Measurements from ENCODE around the gene SPDYE16.
"Not testable (repeated sequence)": the region's sequence is repeated elsewhere in the genome, so short reads cannot be mapped to it uniquely, and the experiment has no call there.

SPDYE16 gene

DNA sequence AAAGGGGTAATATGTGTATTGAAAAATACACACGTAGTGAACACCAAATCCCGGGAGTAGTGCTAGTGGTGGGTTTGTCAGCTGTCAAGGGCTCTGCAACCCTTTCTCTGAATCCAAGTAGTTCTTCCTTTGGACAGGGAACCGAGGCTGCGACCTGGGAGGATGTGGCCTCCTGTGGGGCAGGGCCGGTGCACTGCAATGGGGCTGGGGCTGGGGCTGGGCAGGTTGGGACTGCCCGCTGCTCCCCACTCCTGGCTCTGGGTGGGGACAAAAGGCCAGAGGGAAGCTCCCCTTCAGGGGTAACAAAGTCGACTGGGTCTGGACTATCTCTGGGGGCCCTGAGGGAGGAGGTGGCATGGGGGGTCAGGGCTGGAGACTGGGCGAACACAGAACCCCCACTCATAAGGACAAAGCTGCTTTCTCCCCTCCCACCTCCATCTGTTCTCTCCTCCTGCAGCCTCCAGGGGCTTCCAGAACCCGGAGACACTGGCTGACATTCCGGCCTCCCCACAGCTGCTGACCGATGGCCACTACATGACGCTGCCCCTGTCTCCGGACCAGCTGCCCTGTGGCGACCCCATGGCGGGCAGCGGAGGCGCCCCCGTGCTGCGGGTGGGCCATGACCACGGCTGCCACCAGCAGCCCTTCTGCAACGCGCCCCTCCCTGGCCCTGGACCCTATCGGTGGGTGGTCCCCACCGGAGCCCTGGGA lies 31.7 kb downstream of the SPDYE16 start:
- H3K36me3 ChIP-seq (ENCODE audit: control insufficient read depth in 1 of 2, insufficient read depth in 2 of 2, low read depth in 1 of 2, low read length in 2 of 2): peaks cover 3 to 12% of the 10 kb centered on the region in 2 experiments
- not testable (repeated sequence) for H3K4me2 ChIP-seq (ENCODE audit: low read length, poor library complexity, severe bottlenecking); H3K18ac ChIP-seq (ENCODE audit: low read depth in 1 of 2, low read length in 2 of 2); H2BK5ac ChIP-seq (ENCODE audit: low read depth, low read length, poor library complexity, severe bottlenecking); H3K79me1 ChIP-seq (replicated peaks; ENCODE audit: low read length, poor library complexity, severe bottlenecking); H3K9me3 ChIP-seq (ENCODE audit: control insufficient read depth, low read length); H3K27ac ChIP-seq (ENCODE audit: low read length, poor library complexity, severe bottlenecking); H3K23ac ChIP-seq (ENCODE audit: low read length in 2 of 2); H3K4ac ChIP-seq (ENCODE audit: low read depth in 1 of 2, low read length in 2 of 2); DNase-seq; H2BK120ac ChIP-seq (ENCODE audit: low read depth, low read length); H2BK15ac ChIP-seq (ENCODE audit: low read depth, poor library complexity, severe bottlenecking); H3K14ac ChIP-seq (ENCODE audit: low read length in 2 of 2); H4K8ac ChIP-seq (ENCODE audit: low read length); H4K91ac ChIP-seq (ENCODE audit: low read length); H2AFZ ChIP-seq (ENCODE audit: low read depth, low read length); H3K9ac ChIP-seq (ENCODE audit: low read length); H2AK5ac ChIP-seq (ENCODE audit: low read length, severe bottlenecking); H3K4me3 ChIP-seq (ENCODE audit: insufficient read depth in 1 of 2, low read depth in 1 of 2, low read length in 2 of 2); H3K27me3 ChIP-seq (ENCODE audit: control insufficient read depth in 1 of 2, insufficient read depth in 1 of 2, low read length in 2 of 2); H2BK12ac ChIP-seq (ENCODE audit: low read length in 2 of 2)
- H3K4me1 ChIP-seq (ENCODE audit: control insufficient read depth, insufficient read depth, low read depth, low read length): peaks cover 24% of the 10 kb centered on the region
- WGBS: 80% methylated on average over 5 of the region's 24 CpGs

DNA sequence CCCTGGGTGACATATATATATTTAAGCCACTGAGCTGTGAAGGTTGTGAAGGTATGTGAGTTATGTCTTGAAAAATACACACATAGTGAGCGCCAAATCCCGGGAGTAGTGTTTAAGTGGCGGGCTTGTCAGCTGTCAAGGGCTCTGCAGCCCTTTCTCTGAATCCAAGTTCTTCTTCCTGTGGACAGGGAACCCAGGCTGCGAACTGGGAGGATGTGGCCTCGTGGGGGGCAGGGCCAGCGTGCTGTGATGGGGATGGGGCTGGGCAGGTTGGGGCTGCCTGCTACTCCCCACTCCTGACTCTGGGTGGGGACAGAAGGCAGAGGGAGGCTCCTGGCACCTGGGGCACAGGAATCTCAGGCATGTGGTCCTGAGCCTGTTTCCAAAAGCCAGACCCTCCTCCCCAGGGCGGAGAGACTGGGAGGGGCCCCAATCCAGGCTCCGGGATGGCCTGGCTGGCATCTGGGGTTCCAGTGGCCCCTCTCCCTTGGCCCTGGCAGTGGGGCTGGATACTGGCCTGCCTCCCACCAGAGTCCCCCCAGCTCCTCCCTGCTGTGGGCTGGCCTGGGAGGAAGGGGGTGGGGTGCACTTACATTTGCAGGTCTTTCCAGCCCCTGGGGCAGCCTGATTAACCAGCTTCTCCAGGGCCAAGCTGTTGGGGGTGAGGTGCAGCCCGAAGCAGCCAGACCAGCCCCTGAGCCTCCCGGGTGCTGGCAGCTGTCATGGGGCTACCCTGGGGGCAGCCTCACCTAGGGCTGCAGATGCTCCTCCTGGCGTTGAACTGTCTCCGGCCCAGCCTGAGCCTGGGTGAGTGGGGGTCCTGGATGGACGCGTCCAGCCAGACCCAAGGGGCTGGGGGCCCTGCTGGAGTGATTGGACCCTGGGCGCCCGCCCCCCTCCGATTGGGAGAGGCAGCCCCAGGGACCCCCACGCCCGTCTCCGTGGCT lies 32.9 kb downstream of the SPDYE16 start, which contains the start of gene UPK3B:
UPK3B (plus strand) TSS at position 622 of the 947 bp plus-strand sequence; CDS start at position 723, 101 bp downstream.
- H3K18ac ChIP-seq (ENCODE audit: low read depth in 1 of 2, low read length in 2 of 2): peak within 1 kb of the TSS; percentile 1 to 6
- no peak within 1 kb of the TSS for H3K4ac ChIP-seq (ENCODE audit: low read depth in 1 of 2, low read length in 2 of 2)
- no peak within 1 kb of the TSS for H4K91ac ChIP-seq (ENCODE audit: low read length)
- H3K79me1 ChIP-seq (replicated peaks; ENCODE audit: low read length, poor library complexity, severe bottlenecking): no peaks in the 10 kb centered on the region
- peaks cover 14 to 23% of the 10 kb centered on the region in 2 experiments for H3K36me3 ChIP-seq (ENCODE audit: control insufficient read depth in 1 of 2, insufficient read depth in 2 of 2, low read depth in 1 of 2, low read length in 2 of 2)
- WGBS: 44% methylated on average over 13 of the region's 20 CpGs
- no peak within 1 kb of the TSS for H3K23ac ChIP-seq (ENCODE audit: low read length in 2 of 2)
- no peak within 1 kb of the TSS for H4K8ac ChIP-seq (ENCODE audit: low read length)
- H3K9ac ChIP-seq (ENCODE audit: low read length): no peak within 1 kb of the TSS
- no peak within 1 kb of the TSS for H3K4me3 ChIP-seq (ENCODE audit: insufficient read depth in 1 of 2, low read depth in 1 of 2, low read length in 2 of 2)
- no peak for DNase-seq
- no peak within 1 kb of the TSS for H3K27ac ChIP-seq (ENCODE audit: low read length, poor library complexity, severe bottlenecking)
- no peaks in the 10 kb centered on the region for H3K27me3 ChIP-seq (ENCODE audit: control insufficient read depth in 1 of 2, insufficient read depth in 1 of 2, low read length in 2 of 2)
- no peak within 1 kb of the TSS for H3K14ac ChIP-seq (ENCODE audit: low read length in 2 of 2)
- H2AK5ac ChIP-seq (ENCODE audit: low read length, severe bottlenecking): no peak within 1 kb of the TSS
- H2AFZ ChIP-seq (ENCODE audit: low read depth, low read length): no peak within 1 kb of the TSS
- peak within 1 kb of the TSS; percentile 4 for H3K4me2 ChIP-seq (ENCODE audit: low read length, poor library complexity, severe bottlenecking)
- peak within 1 kb of the TSS; percentile 84 for H2BK15ac ChIP-seq (ENCODE audit: low read depth, poor library complexity, severe bottlenecking)
- peak within 1 kb of the TSS in 1 of 2 experiments; percentile 55 for H2BK12ac ChIP-seq (ENCODE audit: low read length in 2 of 2)
- no peak within 1 kb of the TSS for H2BK120ac ChIP-seq (ENCODE audit: low read depth, low read length)
- no peak within 1 kb of the TSS for H2BK5ac ChIP-seq (ENCODE audit: low read depth, low read length, poor library complexity, severe bottlenecking)
- peaks cover 24% of the 10 kb centered on the region for H3K4me1 ChIP-seq (ENCODE audit: control insufficient read depth, insufficient read depth, low read depth, low read length)
- no peaks in the 10 kb centered on the region for H3K9me3 ChIP-seq (ENCODE audit: control insufficient read depth, low read length)

DNA sequence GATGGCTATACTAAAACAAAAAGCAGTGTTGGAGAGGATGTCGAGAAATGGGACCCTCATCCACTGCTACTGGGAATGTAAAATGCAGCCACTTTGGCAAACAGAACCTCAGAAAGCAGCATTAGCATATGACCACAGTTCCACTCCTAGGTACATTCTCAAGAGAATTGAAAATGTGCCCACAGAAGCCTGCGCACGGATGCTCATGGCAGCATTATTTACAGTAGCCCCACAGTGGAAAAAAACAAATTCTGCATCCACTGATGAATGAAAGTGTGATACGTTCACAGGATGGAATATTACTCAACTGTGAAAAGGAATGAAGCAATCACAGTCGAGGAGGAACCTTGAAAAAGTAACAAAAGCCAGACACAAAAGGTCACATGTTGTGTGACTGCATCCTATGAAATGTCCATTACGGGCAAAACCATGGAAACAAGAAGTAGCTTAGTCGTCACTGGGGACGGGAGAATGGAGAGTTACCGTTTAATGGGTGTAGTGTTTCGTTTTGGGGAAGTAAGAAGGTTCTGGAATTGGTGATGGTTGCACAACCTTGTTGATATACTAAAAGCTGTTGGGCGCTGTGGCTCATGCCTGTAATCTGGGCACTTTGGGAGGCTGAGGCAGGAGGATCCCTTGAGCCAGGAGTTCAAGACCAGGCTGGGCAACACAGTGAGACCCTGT lies 35.2 kb downstream of the SPDYE16 start:
- H2AFZ ChIP-seq (ENCODE audit: low read depth, low read length): no peak overlapping the region
- no peaks in the 10 kb centered on the region for H3K27me3 ChIP-seq (ENCODE audit: control insufficient read depth in 1 of 2, insufficient read depth in 1 of 2, low read length in 2 of 2)
- WGBS: 89% methylated on average over 11 of the region's 11 CpGs
- no peak overlapping the region for H3K27ac ChIP-seq (ENCODE audit: low read length, poor library complexity, severe bottlenecking)
- H3K4me3 ChIP-seq (ENCODE audit: insufficient read depth in 1 of 2, low read depth in 1 of 2, low read length in 2 of 2): no peak overlapping the region
- no peak overlapping the region for H4K91ac ChIP-seq (ENCODE audit: low read length)
- no peak overlapping the region for H3K4me2 ChIP-seq (ENCODE audit: low read length, poor library complexity, severe bottlenecking)
- peaks cover 28 to 30% of the 10 kb centered on the region in 2 experiments for H3K36me3 ChIP-seq (ENCODE audit: control insufficient read depth in 1 of 2, insufficient read depth in 2 of 2, low read depth in 1 of 2, low read length in 2 of 2)
- H3K18ac ChIP-seq (ENCODE audit: low read depth in 1 of 2, low read length in 2 of 2): no peak overlapping the region
- H2BK5ac ChIP-seq (ENCODE audit: low read depth, low read length, poor library complexity, severe bottlenecking): no peak overlapping the region
- no peak overlapping the region for H4K8ac ChIP-seq (ENCODE audit: low read length)
- no peak overlapping the region for H2BK15ac ChIP-seq (ENCODE audit: low read depth, poor library complexity, severe bottlenecking)
- H3K4me1 ChIP-seq (ENCODE audit: control insufficient read depth, insufficient read depth, low read depth, low read length): peaks cover 15% of the 10 kb centered on the region
- H3K9ac ChIP-seq (ENCODE audit: low read length): no peak overlapping the region
- no peak overlapping the region for H3K14ac ChIP-seq (ENCODE audit: low read length in 2 of 2)
- no peaks in the 10 kb centered on the region for H3K79me1 ChIP-seq (replicated peaks; ENCODE audit: low read length, poor library complexity, severe bottlenecking)
- no peak overlapping the region for H3K4ac ChIP-seq (ENCODE audit: low read depth in 1 of 2, low read length in 2 of 2)
- no peak overlapping the region for H2AK5ac ChIP-seq (ENCODE audit: low read length, severe bottlenecking)
- peak; percentile 59 for DNase-seq
- no peak overlapping the region for H2BK12ac ChIP-seq (ENCODE audit: low read length in 2 of 2)
- H3K23ac ChIP-seq (ENCODE audit: low read length in 2 of 2): no peak overlapping the region
- no peaks in the 10 kb centered on the region for H3K9me3 ChIP-seq (ENCODE audit: control insufficient read depth, low read length)
- no peak overlapping the region for H2BK120ac ChIP-seq (ENCODE audit: low read depth, low read length)
